Measurements from ENCODE around the gene DLGAP4. TPM values are rescaled to one million over a fixed set of nuclear protein-coding genes. Genes with fewer than 3 reads are reported as not detected.
A peak's percentile ranks its signal among the peaks of the same experiment; 100 is the strongest.

The DLGAP4 gene
- total and polyA plus RNA-seq, 10 of the 15 experiments (the other 5 are each of a cell fraction or from before 2014, with no cell fraction given), result 0.42 to 43.3 (median 19.0) TPM

DNA sequence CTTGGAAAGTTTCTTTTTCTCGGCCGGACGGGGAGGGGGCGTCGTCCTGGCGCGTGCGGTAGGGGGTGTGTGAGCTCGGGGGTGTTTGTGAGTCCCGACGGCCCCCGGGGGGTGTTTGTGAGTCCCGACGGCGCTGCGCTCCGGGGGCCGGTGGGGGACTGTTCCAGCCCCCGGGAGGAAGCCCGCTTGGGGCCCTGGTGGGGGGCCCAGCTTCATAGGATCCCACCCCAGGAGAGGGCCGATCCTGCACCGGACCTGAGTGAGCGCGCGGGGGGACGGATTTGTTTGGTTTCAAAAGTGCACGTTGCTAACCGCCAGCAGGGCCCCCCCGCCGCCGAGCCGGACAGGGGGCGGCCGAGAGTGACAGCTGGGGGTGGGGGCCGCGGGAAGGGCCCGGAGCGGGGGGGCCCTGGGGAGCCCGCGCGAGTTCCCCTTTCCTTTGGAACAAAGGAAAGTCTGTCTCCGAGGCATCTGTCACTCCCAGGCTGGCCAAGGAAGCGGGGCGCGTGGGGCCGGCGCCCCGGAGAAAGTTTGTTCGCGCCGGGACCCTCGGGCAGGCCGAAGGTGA, 267.7 kb downstream of the DLGAP4 start (continued):
- TF ChIP-seq RB1 (IDR thresholded peaks at IDR 0.05; ENCODE audit: borderline replicate concordance), result no peak
- TF ChIP-seq, protein P1, sequence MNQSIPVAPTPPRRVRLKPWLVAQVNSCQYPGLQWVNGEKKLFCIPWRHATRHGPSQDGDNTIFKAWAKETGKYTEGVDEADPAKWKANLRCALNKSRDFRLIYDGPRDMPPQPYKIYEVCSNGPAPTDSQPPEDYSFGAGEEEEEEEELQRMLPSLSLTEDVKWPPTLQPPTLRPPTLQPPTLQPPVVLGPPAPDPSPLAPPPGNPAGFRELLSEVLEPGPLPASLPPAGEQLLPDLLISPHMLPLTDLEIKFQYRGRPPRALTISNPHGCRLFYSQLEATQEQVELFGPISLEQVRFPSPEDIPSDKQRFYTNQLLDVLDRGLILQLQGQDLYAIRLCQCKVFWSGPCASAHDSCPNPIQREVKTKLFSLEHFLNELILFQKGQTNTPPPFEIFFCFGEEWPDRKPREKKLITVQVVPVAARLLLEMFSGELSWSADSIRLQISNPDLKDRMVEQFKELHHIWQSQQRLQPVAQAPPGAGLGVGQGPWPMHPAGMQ (IDR thresholded peaks at IDR 0.05; ENCODE audit: borderline replicate concordance), result no peak
- TF ChIP-seq NRF1 (conservative IDR thresholded peaks at IDR 0.05; ENCODE audit: low read depth, low read length), result no peak
- TF ChIP-seq STAT1 (conservative IDR thresholded peaks at IDR 0.05), result no peak
- TF ChIP-seq ASH2L (IDR thresholded peaks at IDR 0.05; ENCODE audit: borderline replicate concordance, low read depth), result no peak
- no peak for TF ChIP-seq STAT3 (IDR thresholded peaks at IDR 0.05; ENCODE audit: low read depth, low read length)
- TF ChIP-seq FOS (IDR thresholded peaks at IDR 0.05; ENCODE audit: borderline replicate concordance, extremely low read depth, insufficient read length), result no peak
- no peak for TF ChIP-seq FOXM1 (IDR thresholded peaks at IDR 0.05; ENCODE audit: low read depth, low read length)
- TF ChIP-seq HDAC2 (IDR thresholded peaks at IDR 0.05), result no peak
- no peak for TF ChIP-seq MTA2 (IDR thresholded peaks at IDR 0.05; ENCODE audit: low read depth)
- no peak for TF ChIP-seq ETV6 (conservative IDR thresholded peaks at IDR 0.05 in 1 of 2, IDR thresholded peaks at IDR 0.05 in 1 of 2; ENCODE audit: borderline replicate concordance in 1 of 2, low read depth in 1 of 2)
- TF ChIP-seq, protein P2, sequence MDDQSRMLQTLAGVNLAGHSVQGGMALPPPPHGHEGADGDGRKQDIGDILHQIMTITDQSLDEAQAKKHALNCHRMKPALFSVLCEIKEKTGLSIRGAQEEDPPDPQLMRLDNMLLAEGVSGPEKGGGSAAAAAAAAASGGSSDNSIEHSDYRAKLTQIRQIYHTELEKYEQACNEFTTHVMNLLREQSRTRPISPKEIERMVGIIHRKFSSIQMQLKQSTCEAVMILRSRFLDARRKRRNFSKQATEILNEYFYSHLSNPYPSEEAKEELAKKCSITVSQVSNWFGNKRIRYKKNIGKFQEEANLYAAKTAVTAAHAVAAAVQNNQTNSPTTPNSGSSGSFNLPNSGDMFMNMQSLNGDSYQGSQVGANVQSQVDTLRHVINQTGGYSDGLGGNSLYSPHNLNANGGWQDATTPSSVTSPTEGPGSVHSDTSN (IDR thresholded peaks at IDR 0.05; ENCODE audit: insufficient replicate concordance, low read depth, low read length), result peak; percentile 76
- no peak for TF ChIP-seq SMARCA5 (IDR thresholded peaks at IDR 0.05)
- TF ChIP-seq, protein P3, sequence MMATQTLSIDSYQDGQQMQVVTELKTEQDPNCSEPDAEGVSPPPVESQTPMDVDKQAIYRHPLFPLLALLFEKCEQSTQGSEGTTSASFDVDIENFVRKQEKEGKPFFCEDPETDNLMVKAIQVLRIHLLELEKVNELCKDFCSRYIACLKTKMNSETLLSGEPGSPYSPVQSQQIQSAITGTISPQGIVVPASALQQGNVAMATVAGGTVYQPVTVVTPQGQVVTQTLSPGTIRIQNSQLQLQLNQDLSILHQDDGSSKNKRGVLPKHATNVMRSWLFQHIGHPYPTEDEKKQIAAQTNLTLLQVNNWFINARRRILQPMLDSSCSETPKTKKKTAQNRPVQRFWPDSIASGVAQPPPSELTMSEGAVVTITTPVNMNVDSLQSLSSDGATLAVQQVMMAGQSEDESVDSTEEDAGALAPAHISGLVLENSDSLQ (IDR thresholded peaks at IDR 0.05), result peak; percentile 92
- TF ChIP-seq BHLHE40 (IDR thresholded peaks at IDR 0.05; ENCODE audit: borderline replicate concordance in 1 of 2, low read depth in 2 of 2, low read length in 1 of 2), result no peak; a peak in 2 of 4 replicates
- no peak for TF ChIP-seq RFX5 (IDR thresholded peaks at IDR 0.05; ENCODE audit: low read depth, low read length)
- peak; percentile 18; the same call in 1 of the 2 replicates for TF ChIP-seq POLR2A (IDR thresholded peaks at IDR 0.05; ENCODE audit: low read depth, low read length)
- TF ChIP-seq SIN3A (IDR thresholded peaks at IDR 0.05; ENCODE audit: low read depth, low read length), result no peak
- TF ChIP-seq, protein P4, sequence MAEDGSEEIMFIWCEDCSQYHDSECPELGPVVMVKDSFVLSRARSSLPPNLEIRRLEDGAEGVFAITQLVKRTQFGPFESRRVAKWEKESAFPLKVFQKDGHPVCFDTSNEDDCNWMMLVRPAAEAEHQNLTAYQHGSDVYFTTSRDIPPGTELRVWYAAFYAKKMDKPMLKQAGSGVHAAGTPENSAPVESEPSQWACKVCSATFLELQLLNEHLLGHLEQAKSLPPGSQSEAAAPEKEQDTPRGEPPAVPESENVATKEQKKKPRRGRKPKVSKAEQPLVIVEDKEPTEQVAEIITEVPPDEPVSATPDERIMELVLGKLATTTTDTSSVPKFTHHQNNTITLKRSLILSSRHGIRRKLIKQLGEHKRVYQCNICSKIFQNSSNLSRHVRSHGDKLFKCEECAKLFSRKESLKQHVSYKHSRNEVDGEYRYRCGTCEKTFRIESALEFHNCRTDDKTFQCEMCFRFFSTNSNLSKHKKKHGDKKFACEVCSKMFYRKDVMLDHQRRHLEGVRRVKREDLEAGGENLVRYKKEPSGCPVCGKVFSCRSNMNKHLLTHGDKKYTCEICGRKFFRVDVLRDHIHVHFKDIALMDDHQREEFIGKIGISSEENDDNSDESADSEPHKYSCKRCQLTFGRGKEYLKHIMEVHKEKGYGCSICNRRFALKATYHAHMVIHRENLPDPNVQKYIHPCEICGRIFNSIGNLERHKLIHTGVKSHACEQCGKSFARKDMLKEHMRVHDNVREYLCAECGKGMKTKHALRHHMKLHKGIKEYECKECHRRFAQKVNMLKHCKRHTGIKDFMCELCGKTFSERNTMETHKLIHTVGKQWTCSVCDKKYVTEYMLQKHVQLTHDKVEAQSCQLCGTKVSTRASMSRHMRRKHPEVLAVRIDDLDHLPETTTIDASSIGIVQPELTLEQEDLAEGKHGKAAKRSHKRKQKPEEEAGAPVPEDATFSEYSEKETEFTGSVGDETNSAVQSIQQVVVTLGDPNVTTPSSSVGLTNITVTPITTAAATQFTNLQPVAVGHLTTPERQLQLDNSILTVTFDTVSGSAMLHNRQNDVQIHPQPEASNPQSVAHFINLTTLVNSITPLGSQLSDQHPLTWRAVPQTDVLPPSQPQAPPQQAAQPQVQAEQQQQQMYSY (CRISPR knock-in tag; IDR thresholded peaks at IDR 0.05), result 0 out of 2 replicates have a peak, but pooled peaks have one; percentile 34
- TF ChIP-seq, protein P5, sequence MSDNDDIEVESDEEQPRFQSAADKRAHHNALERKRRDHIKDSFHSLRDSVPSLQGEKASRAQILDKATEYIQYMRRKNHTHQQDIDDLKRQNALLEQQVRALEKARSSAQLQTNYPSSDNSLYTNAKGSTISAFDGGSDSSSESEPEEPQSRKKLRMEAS (IDR thresholded peaks at IDR 0.05; ENCODE audit: low read depth, low read length), result peak; percentile 53; the same call in 1 of the 2 replicates
- no peak for TF ChIP-seq RBBP5 (conservative IDR thresholded peaks at IDR 0.05)
- 0 out of 2 replicates have a peak, but pooled peaks have one; percentile 69 for TF ChIP-seq ZNF207 (IDR thresholded peaks at IDR 0.05; ENCODE audit: borderline replicate concordance)
- no peak for TF ChIP-seq NFIC (IDR thresholded peaks at IDR 0.05; ENCODE audit: low read depth, low read length)

Data from GM12878 (cell line).